Transverse colon (tissue), 3 donors: Measurements from ENCODE around the gene IFT122.

Experiments used
- EP300 ChIP-seq: sonication (generic); formaldehyde crosslinking; IDR thresholded peaks from one replicate; pipeline ENCODE4 v1.6.1; 2017; ENCODE audit warnings: antibody characterized with exemption, low read depth
- POLR2A ChIP-seq: fragments of 450-650 bp; IDR thresholded peaks from one replicate; pipeline ENCODE4 v1.6.1; 2016; ENCODE audit warnings: antibody characterized with exemption, mild to moderate bottlenecking, moderate library complexity
- TF ChIP-seq, protein P1 (sequence below), 5 experiments: fragments of 200-600 bp in 3 of 5; fragments of 450-650 bp in 2 of 5; sonication (generic) in 3 of 5; IDR thresholded peaks; 1 replicate in 2 of 5; 2 replicates in 3 of 5; pipeline ENCODE4 v1.5.1; 2016 to 2017; ENCODE audit warnings: antibody characterized with exemption in 5 of 5, inconsistent platforms in 3 of 5, mild to moderate bottlenecking in 2 of 5, moderate library complexity in 1 of 5

DNA sequence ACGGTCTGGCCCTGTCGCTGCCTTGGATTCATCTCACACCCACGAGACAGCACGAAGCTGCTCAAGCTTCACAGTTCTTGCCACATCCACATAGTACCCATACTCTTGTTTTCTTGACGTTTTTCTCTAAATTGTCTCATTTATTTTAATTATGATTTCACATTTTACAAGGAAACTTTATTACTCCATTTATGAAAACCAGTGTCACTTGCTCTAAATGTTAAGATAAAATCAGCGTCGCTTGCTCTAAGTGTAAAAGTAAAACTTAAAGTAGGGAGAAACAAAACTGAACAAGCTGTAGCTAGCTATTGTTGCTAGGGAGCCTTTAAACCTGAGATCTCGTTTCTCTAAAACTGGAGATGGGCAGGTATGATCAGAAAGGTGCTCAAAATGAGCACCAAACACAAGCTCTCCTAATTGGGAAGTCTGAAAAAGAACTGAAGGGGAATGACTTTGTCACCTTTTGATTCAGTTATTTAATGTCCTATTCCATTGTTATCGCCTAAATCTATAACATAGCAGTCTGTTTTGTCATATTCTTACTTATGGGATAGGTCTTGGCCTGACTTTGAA lies 680 bp downstream of the IFT122 start:
- TF ChIP-seq, protein P1, sequence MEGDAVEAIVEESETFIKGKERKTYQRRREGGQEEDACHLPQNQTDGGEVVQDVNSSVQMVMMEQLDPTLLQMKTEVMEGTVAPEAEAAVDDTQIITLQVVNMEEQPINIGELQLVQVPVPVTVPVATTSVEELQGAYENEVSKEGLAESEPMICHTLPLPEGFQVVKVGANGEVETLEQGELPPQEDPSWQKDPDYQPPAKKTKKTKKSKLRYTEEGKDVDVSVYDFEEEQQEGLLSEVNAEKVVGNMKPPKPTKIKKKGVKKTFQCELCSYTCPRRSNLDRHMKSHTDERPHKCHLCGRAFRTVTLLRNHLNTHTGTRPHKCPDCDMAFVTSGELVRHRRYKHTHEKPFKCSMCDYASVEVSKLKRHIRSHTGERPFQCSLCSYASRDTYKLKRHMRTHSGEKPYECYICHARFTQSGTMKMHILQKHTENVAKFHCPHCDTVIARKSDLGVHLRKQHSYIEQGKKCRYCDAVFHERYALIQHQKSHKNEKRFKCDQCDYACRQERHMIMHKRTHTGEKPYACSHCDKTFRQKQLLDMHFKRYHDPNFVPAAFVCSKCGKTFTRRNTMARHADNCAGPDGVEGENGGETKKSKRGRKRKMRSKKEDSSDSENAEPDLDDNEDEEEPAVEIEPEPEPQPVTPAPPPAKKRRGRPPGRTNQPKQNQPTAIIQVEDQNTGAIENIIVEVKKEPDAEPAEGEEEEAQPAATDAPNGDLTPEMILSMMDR (IDR thresholded peaks at IDR 0.05): no peak
- TF ChIP-seq EP300 (no peak), POLR2A (no peak)
